Endothelial cell of umbilical vein (primary cell): Measurements from ENCODE around the gene CPT1A. TPM values are rescaled to one million over a fixed set of nuclear protein-coding genes. Genes with fewer than 3 reads are reported as not detected.

Experiments used
- BruUV-seq: library from RNA; stranded (reverse); fragments of 400-500 nt; replicated peaks from 2 replicates; lab custom pipeline; 2021; lab: Mats Ljungman, UMichigan
- CTCF ChIA-PET: fragments of 300-600, 350-600 bp; sonication (Branson Sonifier 250); formaldehyde crosslinking; loops from one replicate; lab custom pipeline; 2021; ENCODE audit warnings: antibody characterized with exemption, inconsistent platforms; lab: Charles Lee
- POLR2A ChIA-PET: fragments of 300-600, 350-600 bp; sonication (Branson Sonifier 250); formaldehyde crosslinking; loops from one replicate; lab custom pipeline; 2021; ENCODE audit warnings: antibody characterized with exemption, inconsistent platforms; lab: Charles Lee
- DNase-seq: peaks from one replicate; pipeline ENCODE4 v3.0.0-alpha.2; 2011; ENCODE audit warnings: low read depth, low spot score
- FAIRE-seq: peaks from 2 replicates; lab custom pipeline; 2011; peaks lifted over from hg19 to GRCh38; lab: Jason Lieb, UNC
- H2AFZ ChIP-seq: 2 replicates; pipeline ENCODE4 v1.6.0; 2012; ENCODE audit warnings: low read depth, low read length, control low read depth, inconsistent platforms
- H3K27ac ChIP-seq: 2 replicates; pipeline ENCODE4 v1.5.1; 2011; ENCODE audit warnings: low read depth, mild to moderate bottlenecking, control low read depth, low read length, moderate library complexity; ENCODE audit not compliant: insufficient read depth
- H3K27me3 ChIP-seq, 2 experiments: 2 replicates each; pipeline versions ENCODE4 v1.6.0 to v1.6.1; 2011; ENCODE audit warnings: low read length in 2 of 2, mixed read lengths in 1 of 2; ENCODE audit not compliant: control insufficient read depth in 2 of 2, insufficient read depth in 2 of 2
- H3K36me3 ChIP-seq, 2 experiments: 2 replicates in 1 of 2; 3 replicates in 1 of 2; pipeline ENCODE4 v1.5.1; 2011; ENCODE audit warnings: low read length in 2 of 2, mild to moderate bottlenecking in 1 of 2, moderate library complexity in 1 of 2; ENCODE audit not compliant: control insufficient read depth in 2 of 2, insufficient read depth in 2 of 2; ENCODE audit errors: extremely low read depth in 1 of 2
- H3K4me1 ChIP-seq: 3 replicates; pipeline ENCODE4 v1.5.1; 2011; ENCODE audit warnings: mild to moderate bottlenecking, low read length; ENCODE audit not compliant: control insufficient read depth, insufficient read depth; ENCODE audit errors: extremely low read depth
- H3K4me2 ChIP-seq: 2 replicates; pipeline ENCODE4 v1.6.1; 2011; ENCODE audit warnings: low read length, control low read depth, mixed read lengths; ENCODE audit not compliant: insufficient read depth
- H3K4me3 ChIP-seq, 3 experiments: fragments of 200-600 bp in 1 of 3; sonication (generic), shearing (Covaris generic) in 1 of 3; replicated peaks in 1 of 3; 2 replicates each; pipeline ENCODE4 v1.5.1; 2011 to 2016; ENCODE audit warnings: control low read depth in 3 of 3, low read length in 3 of 3, mild to moderate bottlenecking in 2 of 3, inconsistent platforms in 1 of 3, low read depth in 1 of 3, moderate library complexity in 1 of 3; ENCODE audit not compliant: insufficient read depth in 1 of 3
- H3K79me2 ChIP-seq: 2 replicates; pipeline ENCODE4 v1.6.0; 2012; ENCODE audit warnings: low read length, inconsistent platforms; ENCODE audit not compliant: control insufficient read depth, insufficient read depth
- H3K9ac ChIP-seq: replicated peaks from 2 replicates; pipeline ENCODE3; 2011; ENCODE audit warnings: low read length, control low read depth; ENCODE audit not compliant: insufficient read depth; ENCODE audit errors: extremely low read depth
- H3K9me1 ChIP-seq: replicated peaks from 3 replicates; pipeline ENCODE4 v1.6.0; 2011; ENCODE audit warnings: mild to moderate bottlenecking, low read length; ENCODE audit not compliant: control insufficient read depth, insufficient read depth; ENCODE audit errors: extremely low read depth
- H3K9me3 ChIP-seq: replicated peaks from 2 replicates; pipeline ENCODE4 v1.5.1; 2012; ENCODE audit warnings: low read length, inconsistent platforms; ENCODE audit not compliant: control insufficient read depth, insufficient read depth
- H4K20me1 ChIP-seq: replicated peaks from 2 replicates; pipeline ENCODE3; 2011; ENCODE audit warnings: mild to moderate bottlenecking, low read length; ENCODE audit not compliant: control insufficient read depth, insufficient read depth; ENCODE audit errors: extremely low read depth
- CTCF ChIP-seq, 2 donors: IDR thresholded peaks; 1 replicate in 1 of 2; 2 replicates in 1 of 2; pipeline ENCODE4 v1.5.1; 2011; ENCODE audit warnings: low read length in 2 of 2, mild to moderate bottlenecking in 2 of 2, moderate library complexity in 2 of 2, control low read depth in 1 of 2, inconsistent platforms in 1 of 2, low read depth in 1 of 2; ENCODE audit not compliant: insufficient read depth in 1 of 2; ENCODE audit errors: extremely low read depth in 1 of 2
- EZH2 ChIP-seq: IDR thresholded peaks from 2 replicates; pipeline ENCODE4 v1.6.1; 2012; ENCODE audit warnings: borderline replicate concordance, low read depth, mild to moderate bottlenecking, moderate library complexity, low read length, inconsistent platforms; ENCODE audit not compliant: severe bottlenecking
- FOS ChIP-seq: IDR thresholded peaks from 2 replicates; pipeline ENCODE4 v1.6.1; 2011; ENCODE audit warnings: mild to moderate bottlenecking, low read length, moderate library complexity, borderline replicate concordance; ENCODE audit not compliant: insufficient read depth
- GATA2 ChIP-seq: IDR thresholded peaks from 2 replicates; pipeline ENCODE4 v1.7.0; 2011; ENCODE audit warnings: low read depth, mild to moderate bottlenecking, moderate library complexity, mixed read lengths, low read length; ENCODE audit not compliant: insufficient read length, insufficient read depth
- JUN ChIP-seq: IDR thresholded peaks from 2 replicates; pipeline ENCODE4 v1.6.1; 2011; ENCODE audit warnings: borderline replicate concordance, low read depth; ENCODE audit not compliant: insufficient read length, insufficient read depth
- MAX ChIP-seq: IDR thresholded peaks from 2 replicates; pipeline ENCODE4 v1.6.1; 2011; ENCODE audit not compliant: insufficient read depth, insufficient read length
- MYC ChIP-seq: IDR thresholded peaks from one replicate; pipeline ENCODE4 v1.6.1; 2011; ENCODE audit warnings: mild to moderate bottlenecking, low read depth, low read length
- POLR2A ChIP-seq: IDR thresholded peaks from 2 replicates; pipeline ENCODE4 v1.6.1; 2012; ENCODE audit warnings: low read depth, mild to moderate bottlenecking, control low read depth, low read length
- POLR2AphosphoS5 ChIP-seq: IDR thresholded peaks from 2 replicates; pipeline ENCODE4 v1.6.1; 2012; ENCODE audit warnings: low read depth, mild to moderate bottlenecking, control low read depth, low read length, moderate library complexity; ENCODE audit not compliant: insufficient read depth
- dilution Hi-C: fragments of 300-500 bp; cut with MboI; formaldehyde crosslinking; loops from one replicate; pipeline ENCODE4 v1.15.0; 2019; ENCODE audit warnings: low sequenced_read_pairs; ENCODE audit not compliant: extremely low pct_ligation_motif_present
- intact Hi-C: fragments of 100-400 bp; cut with micrococcal nuclease; formaldehyde crosslinking; loops from one replicate; pipeline ENCODE4 v1.10.0; 2022
- polyA plus RNA-seq, 4 experiments: library from polyadenylated mRNA; depleted of rRNA in 3 of 4; stranded (reverse) in 3 of 4; unstranded in 1 of 4; fragments of >200 nt; gene quantifications; 2 replicates each; pipeline versions ENCODE4 v1.2.1 to v1.2.3, GENCODE V29; 2011 to 2012; ENCODE audit warnings: missing spikeins in 1 of 4
- total RNA-seq: library from RNA; stranded (reverse); gene quantifications from 2 replicates; pipeline ENCODE4 v1.2.3, GENCODE V29; 2021

The CPT1A gene
- total and polyA plus RNA-seq, 2 donors (not counting 3 experiments of a cell fraction or from before 2014, with no cell fraction given) = 26.3 to 62.1 TPM

- Histone ChIP-seq H3K4me2 (no peak overlapping the region), H3K9me3 (no peaks in the 10 kb centered on the region), H3K9me1 (no peaks in the 10 kb centered on the region), H4K20me1 (no peaks in the 10 kb centered on the region), H3K4me1 (no peaks in the 10 kb centered on the region), H3K9ac (no peak overlapping the region), H2AFZ (no peak overlapping the region), H3K4me3 (no peak overlapping the region), H3K27ac (no peak overlapping the region), H3K79me2 (no peaks in the 10 kb centered on the region), H3K27me3 (no peaks in the 10 kb centered on the region), H3K36me3 (peaks cover 0 to 33% of the 10 kb centered on the region in 2 experiments)
- intact Hi-C loops = no loop called here
- FAIRE-seq (no peak), DNase-seq (no peak)
- BruUV-seq = no TSS peak
- ChIA-PET CTCF (no interaction called here), POLR2A (no interaction called here)
- dilution Hi-C loops = no loop called here
- TF ChIP-seq MAX = no peak
- TF ChIP-seq GATA2 = no peak
- no peak for TF ChIP-seq EZH2
- no peak for TF ChIP-seq POLR2A
- no peak for TF ChIP-seq CTCF (IDR thresholded peaks at IDR 0.05; ENCODE audit: extremely low read depth in 1 of 2, insufficient read depth in 1 of 2, low read depth in 1 of 2, low read length in 2 of 2)
- TF ChIP-seq FOS = no peak
- no peak for TF ChIP-seq MYC
- no peak for TF ChIP-seq POLR2AphosphoS5
- TF ChIP-seq JUN = no peak
These were observed 77.0 kb downstream of the CPT1A start for GRCh38 chr11:68764746-68765145.
